T-helper 2 cell treated with Interferon-gamma antibody and Interleukin-4, amounts not matched to agents 5 μg/mL and 100 μg/mL, for 36 hours (primary cell): ENCODE measurements around the gene ST3GAL4.

Experiments
- DNase-seq: peaks from one replicate; pipeline ENCODE4 v3.0.0; 2021; ENCODE audit warnings: low spot score
- H3K27ac Mint-ChIP-seq: one replicate; pipeline ENCODE4 v1.8.0; 2021; ENCODE audit warnings: mild to moderate bottlenecking, mixed read lengths
- H3K27me3 Mint-ChIP-seq: one replicate; pipeline ENCODE4 v1.8.0; 2021; ENCODE audit warnings: low read depth, mixed read lengths
- H3K36me3 Mint-ChIP-seq: one replicate; pipeline ENCODE4 v1.8.0; 2021; ENCODE audit warnings: low read depth, mixed read lengths
- H3K4me1 Mint-ChIP-seq: one replicate; pipeline ENCODE4 v1.8.0; 2021; ENCODE audit warnings: low read depth, mixed read lengths
- H3K4me3 Mint-ChIP-seq: one replicate; pipeline ENCODE4 v1.8.0; 2022; ENCODE audit warnings: mild to moderate bottlenecking, moderate library complexity, mixed read lengths
- H3K9me3 Mint-ChIP-seq: one replicate; pipeline ENCODE4 v1.8.0; 2021; ENCODE audit warnings: mixed read lengths

Gene ST3GAL4

GRCh38 chr11:126436209-126436755 is 80.8 kb downstream of the ST3GAL4 start:
- H3K36me3 Mint-ChIP-seq: no peaks in the 10 kb centered on the region
- no peaks in the 10 kb centered on the region for H3K9me3 Mint-ChIP-seq

GRCh38 chr11:126437731-126438130 is 82.2 kb downstream of the ST3GAL4 start:
- H3K4me1 Mint-ChIP-seq: peaks cover 6% of the 10 kb centered on the region
- no peaks in the 10 kb centered on the region for H3K9me3 Mint-ChIP-seq
- no peaks in the 10 kb centered on the region for H3K36me3 Mint-ChIP-seq
- H3K27ac Mint-ChIP-seq: no peak overlapping the region
- peaks cover 6% of the 10 kb centered on the region for H3K27me3 Mint-ChIP-seq
- DNase-seq: no peak
- no peak overlapping the region for H3K4me3 Mint-ChIP-seq

More at GRCh38 chr11:126436209-126436755, 80.8 kb downstream of the ST3GAL4 start:
- Mint-ChIP-seq H3K27me3 (peaks cover 3% of the 10 kb centered on the region), H3K4me1 (peaks cover 6% of the 10 kb centered on the region), H3K27ac (no peak overlapping the region), H3K4me3 (no peak overlapping the region)
- no peak for DNase-seq

- Mint-ChIP-seq H3K27ac (no peak overlapping the region), H3K4me1 (peaks cover 6% of the 10 kb centered on the region), H3K36me3 (no peaks in the 10 kb centered on the region), H3K9me3 (no peaks in the 10 kb centered on the region), H3K27me3 (peaks cover 10% of the 10 kb centered on the region), H3K4me3 (no peak overlapping the region)
- no peak for DNase-seq
Measured at GRCh38 chr11:126438272-126438671, 82.8 kb downstream of the ST3GAL4 start.

- peaks cover 12% of the 10 kb centered on the region for H3K27me3 Mint-ChIP-seq
- H3K9me3 Mint-ChIP-seq: no peaks in the 10 kb centered on the region
- H3K27ac Mint-ChIP-seq: no peak overlapping the region
- DNase-seq: no peak
- H3K36me3 Mint-ChIP-seq: no peaks in the 10 kb centered on the region
- no peak overlapping the region for H3K4me3 Mint-ChIP-seq
- H3K4me1 Mint-ChIP-seq: peaks cover 8% of the 10 kb centered on the region
Measured at GRCh38 chr11:126438691-126439090, 83.2 kb downstream of the ST3GAL4 start.

GRCh38 chr11:126440276-126440675 is 84.8 kb downstream of the ST3GAL4 start:
- H3K36me3 Mint-ChIP-seq: no peaks in the 10 kb centered on the region

GRCh38 chr11:126440792-126441514 is 85.5 kb downstream of the ST3GAL4 start:
- H3K4me3 Mint-ChIP-seq: no peak overlapping the region
- peaks cover 12% of the 10 kb centered on the region for H3K27me3 Mint-ChIP-seq
- H3K9me3 Mint-ChIP-seq: no peaks in the 10 kb centered on the region
- DNase-seq: peak; percentile 65
- peak overlapping the region; percentile 24 for H3K27ac Mint-ChIP-seq
- H3K36me3 Mint-ChIP-seq: no peaks in the 10 kb centered on the region
- H3K4me1 Mint-ChIP-seq: peaks cover 8% of the 10 kb centered on the region

More at GRCh38 chr11:126440276-126440675, 84.8 kb downstream of the ST3GAL4 start:
- DNase-seq: no peak
- peaks cover 8% of the 10 kb centered on the region for H3K4me1 Mint-ChIP-seq
- H3K27ac Mint-ChIP-seq: no peak overlapping the region
- no peaks in the 10 kb centered on the region for H3K9me3 Mint-ChIP-seq
- H3K27me3 Mint-ChIP-seq: peaks cover 12% of the 10 kb centered on the region
- H3K4me3 Mint-ChIP-seq: no peak overlapping the region

- Mint-ChIP-seq H3K27me3 (peaks cover 12% of the 10 kb centered on the region), H3K27ac (no peak overlapping the region), H3K36me3 (no peaks in the 10 kb centered on the region), H3K9me3 (no peaks in the 10 kb centered on the region), H3K4me1 (peaks cover 8% of the 10 kb centered on the region), H3K4me3 (no peak overlapping the region)
- no peak for DNase-seq
Measured at GRCh38 chr11:126443120-126443519, 87.6 kb downstream of the ST3GAL4 start.

GRCh38 chr11:126444072-126444471 is 88.6 kb downstream of the ST3GAL4 start:
- Mint-ChIP-seq H3K27me3 (peaks cover 12% of the 10 kb centered on the region), H3K9me3 (no peaks in the 10 kb centered on the region), H3K27ac (no peak overlapping the region), H3K4me1 (peaks cover 8% of the 10 kb centered on the region), H3K4me3 (no peak overlapping the region), H3K36me3 (no peaks in the 10 kb centered on the region)
- no peak for DNase-seq

- Mint-ChIP-seq H3K4me1 (peaks cover 2% of the 10 kb centered on the region), H3K4me3 (no peak overlapping the region), H3K9me3 (peaks cover 16% of the 10 kb centered on the region), H3K27ac (no peak overlapping the region), H3K36me3 (no peaks in the 10 kb centered on the region), H3K27me3 (peaks cover 8% of the 10 kb centered on the region)
- no peak for DNase-seq
Measured at GRCh38 chr11:126446581-126446980, 91.1 kb downstream of the ST3GAL4 start.

GRCh38 chr11:126450198-126450597 is 94.7 kb downstream of the ST3GAL4 start:
- no peak for DNase-seq
- no peaks in the 10 kb centered on the region for H3K4me1 Mint-ChIP-seq
- H3K9me3 Mint-ChIP-seq: peaks cover 16% of the 10 kb centered on the region
- no peak overlapping the region for H3K4me3 Mint-ChIP-seq
- no peaks in the 10 kb centered on the region for H3K27me3 Mint-ChIP-seq
- H3K27ac Mint-ChIP-seq: no peak overlapping the region
- H3K36me3 Mint-ChIP-seq: no peaks in the 10 kb centered on the region

- Mint-ChIP-seq H3K36me3 (no peaks in the 10 kb centered on the region), H3K4me1 (no peaks in the 10 kb centered on the region), H3K4me3 (no peak overlapping the region), H3K27ac (no peak overlapping the region), H3K27me3 (no peaks in the 10 kb centered on the region), H3K9me3 (peaks cover 16% of the 10 kb centered on the region)
- no peak for DNase-seq
Measured at GRCh38 chr11:126450806-126451205, 95.3 kb downstream of the ST3GAL4 start.

- Mint-ChIP-seq H3K4me3 (no peak overlapping the region), H3K36me3 (no peaks in the 10 kb centered on the region), H3K27ac (no peak overlapping the region), H3K9me3 (peaks cover 16% of the 10 kb centered on the region), H3K27me3 (no peaks in the 10 kb centered on the region), H3K4me1 (no peaks in the 10 kb centered on the region)
- DNase-seq: no peak
Measured at GRCh38 chr11:126451211-126451802, 95.8 kb downstream of the ST3GAL4 start.

- H3K4me3 Mint-ChIP-seq: no peak overlapping the region
- peaks cover 16% of the 10 kb centered on the region for H3K9me3 Mint-ChIP-seq
- H3K4me1 Mint-ChIP-seq: no peaks in the 10 kb centered on the region
- no peak for DNase-seq
- no peaks in the 10 kb centered on the region for H3K36me3 Mint-ChIP-seq
- no peak overlapping the region for H3K27ac Mint-ChIP-seq
- no peaks in the 10 kb centered on the region for H3K27me3 Mint-ChIP-seq
Measured at GRCh38 chr11:126452241-126453101, 97.0 kb downstream of the ST3GAL4 start.

- no peak for DNase-seq
- H3K27me3 Mint-ChIP-seq: no peaks in the 10 kb centered on the region
- H3K9me3 Mint-ChIP-seq: peaks cover 5% of the 10 kb centered on the region
- no peaks in the 10 kb centered on the region for H3K36me3 Mint-ChIP-seq
- H3K4me1 Mint-ChIP-seq: no peaks in the 10 kb centered on the region
- no peak overlapping the region for H3K27ac Mint-ChIP-seq
- H3K4me3 Mint-ChIP-seq: no peak overlapping the region
Measured at GRCh38 chr11:126456089-126456488, 100.6 kb downstream of the ST3GAL4 start.
